ENCODE measurements around the gene FAM24B.

- TF ChIP-seq CTCF (conservative IDR thresholded peaks at IDR 0.05; ENCODE audit: low read depth in 2 of 2) (no peak), EZH2phosphoT487 (IDR thresholded peaks at IDR 0.05; ENCODE audit: unreplicated experiment) (no peak), REST (IDR thresholded peaks at IDR 0.05; ENCODE audit: unreplicated experiment) (no peak), EZH2 (IDR thresholded peaks at IDR 0.05; ENCODE audit: low read depth, unreplicated experiment) (no peak), CREB1 (CRISPR knock-in tag; IDR thresholded peaks at IDR 0.05; ENCODE audit: low read depth) (no peak), ZNF114 (CRISPR knock-in tag; IDR thresholded peaks at IDR 0.05) (no peak)
These were observed 15.2 kb downstream of the FAM24B start for GRCh38 chr10:122864194-122864592.

All from GM23338 (cell line).